ENCODE measurements around the gene STC2.

STC2 gene

GRCh38 chr5:173329491-173330337 is 1.5 kb upstream of the STC2 start:
- no peak for DNase-seq (ENCODE audit: low read depth in 2 of 2)

- no peak for DNase-seq (ENCODE audit: low read depth in 2 of 2)
Measured at GRCh38 chr5:173328844-173329490, 753 bp upstream of the STC2 start.

- no peak for DNase-seq (ENCODE audit: low read depth in 2 of 2)
Measured at GRCh38 chr5:173327084-173327947, 898 bp downstream of the STC2 start.

- no peak for DNase-seq (ENCODE audit: low read depth in 2 of 2)
Measured at GRCh38 chr5:173326501-173326960, 1.7 kb downstream of the STC2 start.

GRCh38 chr5:173325091-173325698 is 3.0 kb downstream of the STC2 start:
- DNase-seq (ENCODE audit: low read depth in 2 of 2), result no peak

DNA sequence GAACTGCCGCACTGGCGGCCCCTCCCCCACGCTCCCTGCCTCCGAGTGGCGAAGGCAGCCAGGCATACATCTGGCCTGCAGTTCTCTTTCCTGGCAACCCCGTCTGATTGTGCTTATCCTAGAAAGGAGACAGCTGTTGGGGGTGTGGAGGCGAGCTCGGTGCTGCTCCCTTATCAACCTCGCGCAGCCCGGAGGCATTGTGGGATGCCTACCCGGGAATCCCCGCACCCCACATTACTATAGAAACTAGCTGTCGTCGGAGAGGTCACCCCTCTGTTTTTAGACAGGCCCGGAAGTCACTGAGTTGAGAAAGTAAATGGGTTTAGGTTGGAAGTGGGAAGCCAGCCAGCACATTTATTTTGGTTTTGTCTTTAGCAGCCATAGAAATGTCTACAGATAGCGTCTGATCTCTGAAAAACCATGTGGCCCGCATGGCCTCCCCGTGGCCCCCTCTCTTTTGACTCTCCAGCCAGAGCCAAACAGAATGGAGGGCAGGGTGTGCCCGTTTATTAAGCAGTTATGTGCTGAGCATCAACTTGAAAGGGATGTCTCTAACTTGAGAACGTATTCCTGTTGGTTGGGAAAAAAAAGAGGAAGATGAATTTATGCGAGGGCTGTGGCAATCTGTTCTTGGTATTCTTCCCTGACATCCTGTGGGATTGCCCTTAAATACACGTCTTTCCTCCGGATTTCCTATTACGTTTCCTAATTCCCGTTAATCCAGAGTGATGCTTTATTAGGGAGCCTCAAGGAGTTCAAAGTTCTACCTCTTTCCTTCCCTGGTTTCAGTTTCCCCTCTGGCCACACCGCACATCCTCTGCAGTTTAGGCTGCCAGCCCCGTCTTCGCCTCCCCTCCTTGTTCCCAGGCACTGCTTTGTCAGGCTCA is 3.9 kb downstream of the STC2 start:
- no peak for DNase-seq (ENCODE audit: low read depth in 2 of 2)

DNA sequence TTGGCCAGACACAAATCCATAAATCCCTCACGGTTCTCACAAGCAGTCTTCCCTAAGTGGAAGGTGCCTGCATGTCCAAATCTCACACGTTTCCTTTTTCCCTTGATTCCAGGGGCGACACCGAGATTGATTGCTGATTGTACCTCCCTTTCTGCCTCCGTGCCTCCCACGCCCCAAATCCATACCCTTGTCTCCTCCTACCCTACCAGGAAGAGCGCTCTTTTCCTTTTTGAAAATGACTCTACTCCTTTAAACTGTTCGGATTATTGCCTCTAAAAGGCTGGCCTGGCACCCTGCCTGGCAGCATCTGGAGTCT is 4.5 kb downstream of the STC2 start:
- DNase-seq (ENCODE audit: low read depth in 2 of 2), result no peak

DNA sequence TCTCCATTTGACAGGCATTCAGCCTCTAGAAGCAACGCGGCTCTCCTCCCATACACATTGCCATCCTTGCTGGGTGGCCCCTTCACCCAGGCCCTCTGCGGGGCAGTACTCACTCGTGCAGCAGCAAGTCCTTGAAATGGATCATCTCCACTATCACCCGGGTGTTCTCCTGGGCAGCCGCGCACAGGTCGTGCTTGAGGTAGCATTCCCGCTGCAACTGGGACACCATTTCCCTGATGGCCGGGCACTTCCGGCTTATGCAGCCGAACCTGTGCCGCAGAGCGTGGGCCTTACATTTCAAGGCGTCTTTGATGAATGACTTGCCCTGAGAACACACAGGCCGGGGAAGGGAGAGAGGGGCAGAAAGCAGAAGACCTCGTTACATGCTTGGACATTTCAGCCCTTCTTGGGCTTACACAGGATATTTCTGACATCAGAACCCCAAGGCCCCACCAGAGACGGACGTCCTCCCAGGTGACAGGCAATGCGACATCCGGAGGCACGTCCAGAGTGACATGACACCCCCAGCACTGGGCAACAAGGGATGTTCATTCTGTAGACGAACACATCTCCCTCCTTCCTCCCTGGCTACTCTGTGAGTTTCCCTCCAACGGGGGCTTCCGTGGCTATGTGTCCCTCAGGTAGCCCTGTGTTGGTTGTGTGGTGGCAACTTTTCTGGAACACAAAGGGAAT is 5.0 kb downstream of the STC2 start:
- DNase-seq (ENCODE audit: low read depth in 2 of 2), result no peak

DNA sequence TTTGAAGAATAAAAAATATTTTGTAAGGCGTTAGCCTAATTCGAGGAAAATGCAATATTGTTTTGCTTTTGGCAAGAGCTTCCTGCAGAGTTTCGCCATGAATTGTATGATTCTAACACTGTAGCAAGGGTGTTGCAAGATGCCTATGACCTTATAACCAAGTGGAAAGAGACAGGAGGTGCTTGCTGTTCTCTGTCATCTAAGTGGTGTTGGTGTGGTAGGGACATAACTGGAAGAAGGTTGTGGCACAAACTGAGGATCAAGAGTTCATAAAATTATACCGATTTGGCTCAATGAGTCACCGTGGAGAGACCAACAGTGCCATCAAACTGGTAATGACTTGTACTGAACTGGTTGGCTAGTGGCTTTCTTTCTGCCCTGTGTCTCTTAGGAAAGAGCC is 6.3 kb downstream of the STC2 start:
- no peak for DNase-seq (ENCODE audit: low read depth in 2 of 2)

DNA sequence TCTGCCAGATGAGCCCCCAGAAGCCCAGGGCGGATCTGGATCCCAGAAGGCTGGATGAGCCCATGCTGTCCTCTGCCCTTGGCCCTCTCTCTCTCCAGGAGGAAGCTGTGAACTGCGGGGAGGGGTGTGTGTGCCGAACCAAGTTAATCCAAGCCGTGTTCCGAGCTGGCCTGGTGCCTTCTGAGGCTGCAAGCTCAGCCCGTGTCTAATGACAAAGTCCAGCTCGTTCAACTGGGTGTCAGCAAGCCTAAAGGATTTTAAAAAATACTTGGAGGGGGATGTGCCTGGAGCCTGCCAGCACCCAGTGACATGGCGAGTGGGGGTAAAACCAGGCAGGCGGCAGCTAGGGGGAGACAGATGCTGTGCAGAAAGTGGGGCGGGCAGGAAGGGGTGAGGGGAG is 8.0 kb downstream of the STC2 start:
- DNase-seq (ENCODE audit: low read depth in 2 of 2), result no peak

- DNase-seq (ENCODE audit: low read depth in 2 of 2), result no peak
Measured at GRCh38 chr5:173319646-173320045, 8.6 kb downstream of the STC2 start.

DNA sequence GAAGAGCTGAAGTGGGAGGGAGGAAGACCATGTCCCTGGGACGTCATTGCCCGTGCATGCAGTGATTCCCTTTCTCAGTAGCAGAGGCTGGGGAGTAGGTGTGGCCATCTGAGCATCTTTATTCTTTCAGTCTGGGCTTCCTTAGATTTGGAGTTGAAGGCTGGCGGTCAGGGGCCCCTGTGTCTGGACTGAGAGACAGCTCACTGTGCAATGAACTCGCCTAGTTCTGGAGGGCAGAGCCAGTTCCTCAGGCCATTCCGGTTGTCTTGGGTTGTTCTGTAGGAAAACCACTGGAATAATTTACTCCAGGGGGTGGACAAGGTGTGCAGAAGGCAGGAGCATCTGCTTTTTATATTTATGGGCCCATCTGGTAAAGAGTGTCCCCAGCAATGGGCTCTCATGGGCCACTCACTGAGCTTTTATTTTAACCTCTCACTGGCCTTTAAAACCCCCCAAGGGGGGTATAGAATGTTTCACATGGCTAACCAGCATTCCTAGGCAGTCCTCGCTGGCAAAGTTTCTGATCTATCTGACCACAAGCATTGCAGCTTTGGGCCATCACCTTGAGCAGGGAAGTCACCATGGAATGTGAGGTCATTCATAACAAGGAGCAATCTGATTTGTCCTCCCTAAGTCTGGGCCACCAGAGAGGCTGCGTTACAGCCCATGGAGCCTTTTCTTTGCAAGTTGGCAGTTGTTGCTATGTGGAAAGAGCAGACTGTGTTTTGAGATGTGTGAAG is 9.2 kb downstream of the STC2 start:
- no peak for DNase-seq (ENCODE audit: low read depth in 2 of 2)

DNA sequence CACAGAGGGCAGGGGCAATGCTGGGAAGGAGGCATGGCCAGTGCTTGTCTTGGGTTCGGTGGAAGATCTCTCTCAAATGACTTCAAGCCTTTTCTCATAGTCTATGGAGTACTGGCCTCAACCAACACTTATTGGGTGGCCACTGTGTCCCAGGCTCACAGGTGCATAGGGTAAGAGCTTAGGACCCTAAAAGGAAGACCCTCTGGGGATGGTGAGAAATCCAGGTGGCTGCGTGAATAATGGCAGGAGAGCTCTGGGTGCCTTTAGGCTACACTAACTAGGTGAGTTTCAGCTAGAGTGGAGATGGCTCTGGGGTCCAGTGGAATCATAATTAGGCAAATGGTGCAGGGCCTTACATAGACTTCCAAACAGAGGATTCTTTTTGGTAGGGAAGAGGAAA is 9.9 kb downstream of the STC2 start:
- DNase-seq (ENCODE audit: low read depth in 2 of 2), result no peak

DNA sequence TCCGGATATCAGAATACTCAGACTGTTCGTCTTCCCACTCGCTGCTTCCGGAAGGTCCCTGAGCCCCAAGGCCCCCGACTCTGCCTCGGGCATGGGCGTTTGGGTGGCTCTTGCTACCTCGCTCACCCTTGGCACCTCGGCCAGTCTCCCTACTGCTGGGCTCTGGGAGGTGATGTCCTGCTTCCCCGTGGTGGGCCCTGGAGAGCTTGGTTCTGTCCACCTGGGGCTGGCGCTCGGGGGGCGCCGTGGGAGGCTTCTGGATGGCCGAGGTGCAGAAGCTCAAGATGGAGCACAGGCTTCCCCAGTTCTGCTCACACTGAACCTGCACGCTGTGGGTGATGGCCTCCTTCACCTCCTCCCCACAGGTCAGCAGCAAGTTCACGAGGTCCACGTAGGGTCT is 10.4 kb downstream of the STC2 start:
- no peak for DNase-seq (ENCODE audit: low read depth in 2 of 2)

- DNase-seq (ENCODE audit: low read depth in 2 of 2), result no peak
Measured at GRCh38 chr5:173317091-173317730, 11.0 kb downstream of the STC2 start.

GRCh38 chr5:173316339-173317020 is 11.7 kb downstream of the STC2 start:
- no peak for DNase-seq (ENCODE audit: low read depth in 2 of 2)

GRCh38 chr5:173315495-173316338 is 12.5 kb downstream of the STC2 start:
- DNase-seq (ENCODE audit: low read depth in 2 of 2), result no peak
